NB4 (cell line): ENCODE results near the gene GPR173.

Experiments used
- MYC ChIP-seq: IDR thresholded peaks from 2 replicates; pipeline ENCODE4 v1.6.1; 2011; ENCODE audit warnings: low read depth, low read length
- POLR2A ChIP-seq: IDR thresholded peaks from 2 replicates; pipeline ENCODE4 v1.6.1; 2011; ENCODE audit warnings: mild to moderate bottlenecking; ENCODE audit not compliant: insufficient read length; ENCODE audit errors: extremely low read depth
- TF ChIP-seq, protein P1 (sequence below): IDR thresholded peaks from one replicate; pipeline ENCODE4 v1.5.1; 2012; ENCODE audit warnings: low read depth, low read length
- TF ChIP-seq, protein P2 (sequence below): IDR thresholded peaks from 2 replicates; pipeline ENCODE4 v1.6.1; 2011; ENCODE audit warnings: low read depth, low read length

GRCh38 chrX:53093748-53094581, 45.4 kb downstream of the GPR173 start, which contains the start of gene KANTR:
- TF ChIP-seq, protein P1, sequence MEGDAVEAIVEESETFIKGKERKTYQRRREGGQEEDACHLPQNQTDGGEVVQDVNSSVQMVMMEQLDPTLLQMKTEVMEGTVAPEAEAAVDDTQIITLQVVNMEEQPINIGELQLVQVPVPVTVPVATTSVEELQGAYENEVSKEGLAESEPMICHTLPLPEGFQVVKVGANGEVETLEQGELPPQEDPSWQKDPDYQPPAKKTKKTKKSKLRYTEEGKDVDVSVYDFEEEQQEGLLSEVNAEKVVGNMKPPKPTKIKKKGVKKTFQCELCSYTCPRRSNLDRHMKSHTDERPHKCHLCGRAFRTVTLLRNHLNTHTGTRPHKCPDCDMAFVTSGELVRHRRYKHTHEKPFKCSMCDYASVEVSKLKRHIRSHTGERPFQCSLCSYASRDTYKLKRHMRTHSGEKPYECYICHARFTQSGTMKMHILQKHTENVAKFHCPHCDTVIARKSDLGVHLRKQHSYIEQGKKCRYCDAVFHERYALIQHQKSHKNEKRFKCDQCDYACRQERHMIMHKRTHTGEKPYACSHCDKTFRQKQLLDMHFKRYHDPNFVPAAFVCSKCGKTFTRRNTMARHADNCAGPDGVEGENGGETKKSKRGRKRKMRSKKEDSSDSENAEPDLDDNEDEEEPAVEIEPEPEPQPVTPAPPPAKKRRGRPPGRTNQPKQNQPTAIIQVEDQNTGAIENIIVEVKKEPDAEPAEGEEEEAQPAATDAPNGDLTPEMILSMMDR: no peak
- TF ChIP-seq, protein P2, sequence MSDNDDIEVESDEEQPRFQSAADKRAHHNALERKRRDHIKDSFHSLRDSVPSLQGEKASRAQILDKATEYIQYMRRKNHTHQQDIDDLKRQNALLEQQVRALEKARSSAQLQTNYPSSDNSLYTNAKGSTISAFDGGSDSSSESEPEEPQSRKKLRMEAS: no peak; the same call in 1 of the 2 replicates
- TF ChIP-seq POLR2A (peak; percentile 59), MYC (no peak; the same call in 1 of the 2 replicates)
